ENCODE data around the gene CCL18. TPM values are rescaled to one million over a fixed set of nuclear protein-coding genes. Genes with fewer than 3 reads are reported as not detected.

The CCL18 gene
- total RNA-seq, 4 donors from 2014 or later: 1.7 to 21.5 (median 9.8) TPM

- no peak for ATAC-seq (ENCODE audit: low FRiP score)
- no peak for TF ChIP-seq CTCF (IDR thresholded peaks at IDR 0.05)
- no peak for DNase-seq (ENCODE audit: low spot score)
Measured at GRCh38 chr17:36027761-36028160, 36.3 kb upstream of the CCL18 start.

- TF ChIP-seq CTCF (IDR thresholded peaks at IDR 0.05): no peak
- no peak for ATAC-seq (ENCODE audit: low FRiP score)
Measured at GRCh38 chr17:36030956-36031355, 33.1 kb upstream of the CCL18 start.

GRCh38 chr17:36034127-36034526 lies 29.9 kb upstream of the CCL18 start:
- no peak for TF ChIP-seq CTCF (IDR thresholded peaks at IDR 0.05)
- ATAC-seq (ENCODE audit: low FRiP score) (no peak), DNase-seq (ENCODE audit: low spot score) (no peak)

More at GRCh38 chr17:36030956-36031355, 33.1 kb upstream of the CCL18 start:
- DNase-seq (ENCODE audit: low spot score): no peak

GRCh38 chr17:36036235-36036634 lies 27.8 kb upstream of the CCL18 start:
- DNase-seq (ENCODE audit: low spot score) (no peak), ATAC-seq (ENCODE audit: low FRiP score) (no peak)
- TF ChIP-seq CTCF (IDR thresholded peaks at IDR 0.05): no peak

- TF ChIP-seq CTCF (IDR thresholded peaks at IDR 0.05): no peak
- no peak for ATAC-seq (ENCODE audit: low FRiP score)
- no peak for DNase-seq (ENCODE audit: low spot score)
Measured at GRCh38 chr17:36048066-36048465, 16.0 kb upstream of the CCL18 start.

GRCh38 chr17:36049643-36050042 lies 14.4 kb upstream of the CCL18 start:
- ATAC-seq (ENCODE audit: low FRiP score) (no peak), DNase-seq (ENCODE audit: low spot score) (no peak)
- no peak for TF ChIP-seq CTCF (IDR thresholded peaks at IDR 0.05)

GRCh38 chr17:36055171-36055570 lies 8.9 kb upstream of the CCL18 start:
- TF ChIP-seq CTCF (IDR thresholded peaks at IDR 0.05): no peak
- no peak for DNase-seq (ENCODE audit: low spot score)

More at GRCh38 chr17:36055171-36055570, 8.9 kb upstream of the CCL18 start:
- ATAC-seq (ENCODE audit: low FRiP score): no peak
